Cardiac fibroblast (primary cell): Measurements from ENCODE around the gene DIP2B.

Experiments used
- DNase-seq, 2 donors: peaks; one replicate each; pipeline versions ENCODE4 v3.0.0 to v3.0.0-alpha.2; 2010; ENCODE audit warnings: low read depth in 2 of 2
- H3K4me3 ChIP-seq, 2 donors: replicated peaks in 1 of 2; 1 replicate in 1 of 2; 2 replicates in 1 of 2; pipeline ENCODE4 v1.5.1; 2011; ENCODE audit warnings: low read depth in 2 of 2, low read length in 2 of 2, mild to moderate bottlenecking in 2 of 2, moderate library complexity in 1 of 2
- TF ChIP-seq, protein P1 (sequence below): IDR thresholded peaks from one replicate; pipeline ENCODE4 v1.5.1; 2011; ENCODE audit warnings: low read depth, mild to moderate bottlenecking, low read length, inconsistent platforms

Gene DIP2B, protein sequence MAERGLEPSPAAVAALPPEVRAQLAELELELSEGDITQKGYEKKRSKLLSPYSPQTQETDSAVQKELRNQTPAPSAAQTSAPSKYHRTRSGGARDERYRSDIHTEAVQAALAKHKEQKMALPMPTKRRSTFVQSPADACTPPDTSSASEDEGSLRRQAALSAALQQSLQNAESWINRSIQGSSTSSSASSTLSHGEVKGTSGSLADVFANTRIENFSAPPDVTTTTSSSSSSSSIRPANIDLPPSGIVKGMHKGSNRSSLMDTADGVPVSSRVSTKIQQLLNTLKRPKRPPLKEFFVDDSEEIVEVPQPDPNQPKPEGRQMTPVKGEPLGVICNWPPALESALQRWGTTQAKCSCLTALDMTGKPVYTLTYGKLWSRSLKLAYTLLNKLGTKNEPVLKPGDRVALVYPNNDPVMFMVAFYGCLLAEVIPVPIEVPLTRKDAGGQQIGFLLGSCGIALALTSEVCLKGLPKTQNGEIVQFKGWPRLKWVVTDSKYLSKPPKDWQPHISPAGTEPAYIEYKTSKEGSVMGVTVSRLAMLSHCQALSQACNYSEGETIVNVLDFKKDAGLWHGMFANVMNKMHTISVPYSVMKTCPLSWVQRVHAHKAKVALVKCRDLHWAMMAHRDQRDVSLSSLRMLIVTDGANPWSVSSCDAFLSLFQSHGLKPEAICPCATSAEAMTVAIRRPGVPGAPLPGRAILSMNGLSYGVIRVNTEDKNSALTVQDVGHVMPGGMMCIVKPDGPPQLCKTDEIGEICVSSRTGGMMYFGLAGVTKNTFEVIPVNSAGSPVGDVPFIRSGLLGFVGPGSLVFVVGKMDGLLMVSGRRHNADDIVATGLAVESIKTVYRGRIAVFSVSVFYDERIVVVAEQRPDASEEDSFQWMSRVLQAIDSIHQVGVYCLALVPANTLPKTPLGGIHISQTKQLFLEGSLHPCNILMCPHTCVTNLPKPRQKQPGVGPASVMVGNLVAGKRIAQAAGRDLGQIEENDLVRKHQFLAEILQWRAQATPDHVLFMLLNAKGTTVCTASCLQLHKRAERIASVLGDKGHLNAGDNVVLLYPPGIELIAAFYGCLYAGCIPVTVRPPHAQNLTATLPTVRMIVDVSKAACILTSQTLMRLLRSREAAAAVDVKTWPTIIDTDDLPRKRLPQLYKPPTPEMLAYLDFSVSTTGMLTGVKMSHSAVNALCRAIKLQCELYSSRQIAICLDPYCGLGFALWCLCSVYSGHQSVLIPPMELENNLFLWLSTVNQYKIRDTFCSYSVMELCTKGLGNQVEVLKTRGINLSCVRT (N-terminal part only)

DNA sequence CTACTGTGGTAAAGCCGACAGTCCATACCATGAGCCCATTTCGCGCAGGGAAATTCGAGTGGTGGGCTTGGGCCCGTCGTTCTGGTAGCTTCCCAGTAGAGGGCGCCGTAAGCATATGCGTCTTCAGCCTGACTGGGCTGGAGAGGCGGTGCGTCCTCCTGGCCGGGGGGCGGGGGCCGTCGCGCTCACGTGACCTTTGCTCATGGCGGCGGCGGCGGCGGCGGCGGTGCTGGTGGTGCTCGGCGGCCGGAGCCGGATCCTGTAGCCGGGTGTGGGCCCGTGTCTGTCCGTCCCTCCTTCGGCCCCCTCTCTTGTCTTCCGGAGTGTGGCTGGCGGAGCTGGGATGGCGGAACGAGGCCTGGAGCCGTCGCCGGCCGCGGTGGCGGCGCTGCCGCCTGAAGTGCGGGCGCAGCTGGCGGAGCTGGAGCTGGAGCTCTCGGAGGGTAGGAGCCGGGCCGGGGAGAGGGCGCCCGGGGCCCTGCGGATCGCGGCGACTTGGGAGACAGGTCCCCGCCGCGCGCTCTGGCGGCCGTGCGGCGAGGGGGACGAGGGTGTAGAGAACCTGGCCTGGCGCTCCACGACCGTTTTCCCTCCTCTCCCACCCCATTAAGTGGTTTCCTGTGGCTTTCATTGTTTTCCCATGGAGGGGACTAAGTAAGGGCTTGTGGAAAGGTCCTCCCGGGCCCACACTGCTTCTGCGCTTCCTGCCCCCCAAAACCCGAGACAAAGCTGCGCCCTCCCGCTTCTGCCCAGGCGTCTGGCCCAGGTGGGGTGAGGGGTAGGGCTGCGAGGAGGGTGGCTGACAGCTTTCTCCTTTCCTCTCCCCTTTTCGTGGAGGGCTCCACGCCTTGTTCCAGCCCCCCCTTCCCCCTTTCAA lies at the start of gene DIP2B:
Gene DIP2B (plus strand): TSS at position 188 of the 877 bp plus-strand sequence. CDS start 156 bp downstream, at position 344.
- peak within 1 kb of the TSS; percentile 84 to 86 for H3K4me3 ChIP-seq
- peak; percentile 93 to 95 for DNase-seq
- TF ChIP-seq, protein P1, sequence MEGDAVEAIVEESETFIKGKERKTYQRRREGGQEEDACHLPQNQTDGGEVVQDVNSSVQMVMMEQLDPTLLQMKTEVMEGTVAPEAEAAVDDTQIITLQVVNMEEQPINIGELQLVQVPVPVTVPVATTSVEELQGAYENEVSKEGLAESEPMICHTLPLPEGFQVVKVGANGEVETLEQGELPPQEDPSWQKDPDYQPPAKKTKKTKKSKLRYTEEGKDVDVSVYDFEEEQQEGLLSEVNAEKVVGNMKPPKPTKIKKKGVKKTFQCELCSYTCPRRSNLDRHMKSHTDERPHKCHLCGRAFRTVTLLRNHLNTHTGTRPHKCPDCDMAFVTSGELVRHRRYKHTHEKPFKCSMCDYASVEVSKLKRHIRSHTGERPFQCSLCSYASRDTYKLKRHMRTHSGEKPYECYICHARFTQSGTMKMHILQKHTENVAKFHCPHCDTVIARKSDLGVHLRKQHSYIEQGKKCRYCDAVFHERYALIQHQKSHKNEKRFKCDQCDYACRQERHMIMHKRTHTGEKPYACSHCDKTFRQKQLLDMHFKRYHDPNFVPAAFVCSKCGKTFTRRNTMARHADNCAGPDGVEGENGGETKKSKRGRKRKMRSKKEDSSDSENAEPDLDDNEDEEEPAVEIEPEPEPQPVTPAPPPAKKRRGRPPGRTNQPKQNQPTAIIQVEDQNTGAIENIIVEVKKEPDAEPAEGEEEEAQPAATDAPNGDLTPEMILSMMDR, result peak; percentile 90

DNA sequence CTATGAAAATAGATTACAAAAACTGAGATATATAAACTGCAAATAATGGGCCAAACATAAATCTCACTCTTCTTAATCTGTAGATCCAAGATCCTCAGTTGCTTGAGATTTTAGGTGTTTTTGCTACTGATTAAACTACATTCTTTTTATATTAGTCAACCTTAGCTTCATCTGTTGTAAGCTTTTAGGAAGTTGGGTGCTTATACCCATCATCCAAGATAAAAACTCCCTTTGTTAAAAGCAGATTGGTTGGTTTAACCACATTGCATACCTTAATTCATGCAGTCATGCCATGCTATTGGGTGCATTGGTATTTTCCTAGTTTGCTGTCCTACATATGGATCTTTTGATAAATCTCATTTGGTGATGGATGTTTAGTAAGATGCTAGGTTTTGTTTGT lies 46.2 kb upstream of the DIP2B start:
- H3K4me3 ChIP-seq, result no peak overlapping the region
- TF ChIP-seq, protein P1, result no peak
- DNase-seq, result peak; percentile 3 to 39

DNA sequence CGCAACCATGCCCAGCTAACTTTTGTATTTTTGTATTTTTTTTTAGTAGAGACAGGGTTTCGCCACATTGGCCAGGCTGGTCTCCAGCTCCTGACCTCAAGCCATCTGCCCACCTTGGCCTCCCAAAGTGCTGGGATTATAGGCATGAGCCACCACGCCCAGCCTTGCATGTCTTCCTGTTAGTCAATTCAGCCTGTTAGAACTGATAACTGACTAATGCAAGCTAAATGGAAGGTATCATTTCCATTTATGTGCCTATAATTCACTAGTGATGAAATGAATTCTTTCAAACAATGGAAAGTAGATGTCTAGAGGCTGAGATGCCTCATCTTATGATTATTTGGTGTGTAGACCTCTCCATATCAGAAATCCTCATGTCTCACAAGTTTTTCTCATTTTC lies 37.3 kb upstream of the DIP2B start:
- H3K4me3 ChIP-seq, result no peak overlapping the region
- DNase-seq, result no peak
- TF ChIP-seq, protein P1, result no peak

DNA sequence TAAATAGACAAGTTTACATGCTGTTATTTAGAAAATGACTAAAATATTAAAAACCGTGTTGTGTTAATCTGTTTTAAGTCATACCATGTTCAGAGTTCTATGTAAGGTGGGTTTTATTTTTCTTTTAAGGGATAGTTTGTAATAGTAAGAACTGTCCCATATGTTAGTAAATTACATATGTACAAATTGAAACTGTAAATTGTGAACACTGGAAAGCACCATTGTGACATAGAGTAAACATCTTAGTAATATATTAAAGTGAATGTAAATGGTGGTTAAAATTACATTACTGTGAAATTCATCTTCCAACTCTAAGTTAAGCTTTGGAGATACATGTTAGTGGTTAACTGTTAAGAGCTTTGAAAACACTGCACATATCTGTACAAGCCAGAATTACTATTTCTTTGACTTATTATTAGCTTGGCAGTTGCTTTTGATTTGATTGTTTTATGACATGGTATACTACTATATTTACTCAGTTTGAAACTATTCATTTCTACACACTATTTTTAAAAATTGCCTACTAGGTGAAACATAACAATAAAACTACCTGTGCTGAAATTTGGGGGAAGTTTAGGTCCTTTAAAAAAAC lies 27.4 kb upstream of the DIP2B start:
- TF ChIP-seq, protein P1, result no peak
- no peak for DNase-seq
- no peak overlapping the region for H3K4me3 ChIP-seq

DNA sequence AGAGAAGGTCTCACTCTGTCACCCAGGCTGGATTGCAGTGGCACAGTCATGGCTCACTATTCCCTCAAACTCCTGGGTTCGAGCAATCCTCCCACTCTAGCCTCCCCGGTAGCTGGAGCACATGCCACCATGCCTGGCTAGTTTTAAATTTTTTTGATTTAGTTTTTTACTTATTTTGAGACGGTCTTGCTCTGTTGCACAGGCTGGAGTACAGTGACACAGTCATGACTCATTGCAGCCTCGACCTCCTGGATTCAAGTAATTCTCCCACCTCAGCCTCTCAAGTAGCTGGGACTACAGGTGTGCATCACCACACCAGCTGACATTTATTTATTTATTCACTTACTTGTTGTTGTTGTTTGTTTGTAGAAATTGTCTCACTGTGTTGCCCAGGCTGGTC lies 22.2 kb upstream of the DIP2B start:
- TF ChIP-seq, protein P1, result no peak
- peak in 1 of 2 donors; percentile 40 for DNase-seq
- H3K4me3 ChIP-seq, result no peak overlapping the region
